Measurements from ENCODE around the gene ST3GAL4. TPM values are rescaled to one million over a fixed set of nuclear protein-coding genes. Genes with fewer than 3 reads are reported as not detected.

Gene ST3GAL4
- total RNA-seq, 1 experiment from 2014 or later = 13.6 TPM

DNA sequence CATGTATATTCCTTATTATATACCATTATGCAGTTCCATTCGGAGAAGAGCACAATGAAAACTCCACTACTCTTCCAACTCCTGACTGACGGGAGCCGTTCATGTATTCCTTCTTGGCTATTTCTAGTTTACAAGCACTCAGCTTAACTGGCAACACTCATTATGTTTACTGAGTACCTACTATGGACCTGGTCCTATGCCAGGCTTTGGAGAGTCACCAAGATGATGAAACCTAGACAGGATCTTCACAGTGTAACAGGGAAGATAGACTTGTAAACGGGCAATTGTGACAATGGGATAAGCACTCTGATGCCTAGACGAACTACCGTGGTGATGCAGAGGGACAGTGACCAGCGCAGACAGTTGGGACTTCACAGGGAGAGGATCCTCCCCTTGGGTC, 22.3 kb upstream of the ST3GAL4 start:
- Histone ChIP-seq H3K23ac (ENCODE audit: insufficient read length, low read depth, low read length) (no peak overlapping the region), H4K5ac (ENCODE audit: insufficient read length, low read depth, low read length) (no peak overlapping the region), H2AFZ (ENCODE audit: low read length) (no peak overlapping the region), H3K14ac (ENCODE audit: insufficient read depth, low read length) (no peak overlapping the region), H3K9me3 (ENCODE audit: control insufficient read depth, low read depth, low read length) (no peaks in the 10 kb centered on the region), H3T11ph (ENCODE audit: low read length) (no peak overlapping the region), H2BK12ac (ENCODE audit: insufficient read length, low read depth, low read length) (no peak overlapping the region), H2BK15ac (ENCODE audit: low read depth, low read length) (no peak overlapping the region), H3K18ac (ENCODE audit: insufficient read length, low read depth, low read length) (no peak overlapping the region), H2BK5ac (ENCODE audit: insufficient read length, low read length) (no peak overlapping the region), H4K20me1 (ENCODE audit: control insufficient read depth, insufficient read depth, insufficient read length) (peaks cover 3% of the 10 kb centered on the region), H4K8ac (replicated peaks; ENCODE audit: insufficient read length, low read depth, low read length) (no peak overlapping the region), H3K56ac (ENCODE audit: insufficient read length, low read depth, low read length) (no peak overlapping the region), H2BK20ac (ENCODE audit: low read depth, low read length, poor library complexity, severe bottlenecking) (no peak overlapping the region), H2AK5ac (ENCODE audit: insufficient read length, low read length) (no peak overlapping the region), H3K4me1 (ENCODE audit: insufficient read depth, low read length) (no peaks in the 10 kb centered on the region; the same call in 1 of the 2 replicates), H3K27ac (ENCODE audit: insufficient read length, low read depth, low read length) (no peak overlapping the region), H3K9ac (ENCODE audit: extremely low read depth, insufficient read length, low read length) (no peak overlapping the region), H3K27me3 (ENCODE audit: insufficient read depth, low read length) (no peaks in the 10 kb centered on the region), H3K4ac (ENCODE audit: low read depth, low read length) (no peak overlapping the region), H3K79me2 (ENCODE audit: insufficient read depth, low read length) (no peaks in the 10 kb centered on the region), H3K4me2 (ENCODE audit: insufficient read depth, insufficient read length, low read length) (no peak overlapping the region), H3K23me2 (ENCODE audit: insufficient read length, low read depth, low read length, poor library complexity, severe bottlenecking) (no peaks in the 10 kb centered on the region), H4K91ac (ENCODE audit: insufficient read length, low read depth, low read length) (no peak overlapping the region), H3K79me1 (ENCODE audit: insufficient read depth, low read depth, low read length, poor library complexity, severe bottlenecking) (no peaks in the 10 kb centered on the region), H2BK120ac (ENCODE audit: low read depth, low read length, poor library complexity, severe bottlenecking) (no peak overlapping the region)
- Mint-ChIP-seq H3K4me1 (peaks cover 9 to 11% of the 10 kb centered on the region in 2 experiments), H3K4me3 (no peak overlapping the region), H3K36me3 (ENCODE audit: insufficient read depth in 1 of 3, low read depth in 3 of 3) (peaks cover 12 to 36% (median 18%) of the 10 kb centered on the region in 3 experiments; a peak in 6 of 7 replicates), H3K27me3 (ENCODE audit: low read depth) (no peaks in the 10 kb centered on the region), H3K27ac (peak overlapping the region in 1 of 3 experiments; percentile 44; a peak in 2 of 7 replicates), H3K9me3 (no peaks in the 10 kb centered on the region)
- DNase-seq = no peak
- TF ChIP-seq, protein P1, sequence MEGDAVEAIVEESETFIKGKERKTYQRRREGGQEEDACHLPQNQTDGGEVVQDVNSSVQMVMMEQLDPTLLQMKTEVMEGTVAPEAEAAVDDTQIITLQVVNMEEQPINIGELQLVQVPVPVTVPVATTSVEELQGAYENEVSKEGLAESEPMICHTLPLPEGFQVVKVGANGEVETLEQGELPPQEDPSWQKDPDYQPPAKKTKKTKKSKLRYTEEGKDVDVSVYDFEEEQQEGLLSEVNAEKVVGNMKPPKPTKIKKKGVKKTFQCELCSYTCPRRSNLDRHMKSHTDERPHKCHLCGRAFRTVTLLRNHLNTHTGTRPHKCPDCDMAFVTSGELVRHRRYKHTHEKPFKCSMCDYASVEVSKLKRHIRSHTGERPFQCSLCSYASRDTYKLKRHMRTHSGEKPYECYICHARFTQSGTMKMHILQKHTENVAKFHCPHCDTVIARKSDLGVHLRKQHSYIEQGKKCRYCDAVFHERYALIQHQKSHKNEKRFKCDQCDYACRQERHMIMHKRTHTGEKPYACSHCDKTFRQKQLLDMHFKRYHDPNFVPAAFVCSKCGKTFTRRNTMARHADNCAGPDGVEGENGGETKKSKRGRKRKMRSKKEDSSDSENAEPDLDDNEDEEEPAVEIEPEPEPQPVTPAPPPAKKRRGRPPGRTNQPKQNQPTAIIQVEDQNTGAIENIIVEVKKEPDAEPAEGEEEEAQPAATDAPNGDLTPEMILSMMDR (conservative IDR thresholded peaks at IDR 0.05) = no peak
- WGBS (ENCODE audit: extremely low coverage, insufficient read length, low lambda C conversion rate) = no CpG with 5 or more reads among the region's 7 CpGs

All from H9 (cell line).